Stimulated activated CD8-positive, alpha-beta memory T cell treated with anti-CD3 and anti-CD28 coated beads, Interleukin-4, amount 100 ng/mL, for 24 hours (primary cell): ENCODE results near the gene SORCS2.
"Not testable (repeated sequence)": the region's sequence is repeated elsewhere in the genome, so short reads cannot be mapped to it uniquely, and the experiment has no call there.

Experiments
- DNase-seq: peaks from one replicate; pipeline ENCODE4 v3.0.0-alpha.2; 2020; ENCODE audit warnings: low read depth

Gene SORCS2

GRCh38 chr4:7450775-7451433 is 258.6 kb downstream of the SORCS2 start:
- no peak for DNase-seq

GRCh38 chr4:7451434-7451789 is 259.1 kb downstream of the SORCS2 start:
- DNase-seq: no peak

DNA sequence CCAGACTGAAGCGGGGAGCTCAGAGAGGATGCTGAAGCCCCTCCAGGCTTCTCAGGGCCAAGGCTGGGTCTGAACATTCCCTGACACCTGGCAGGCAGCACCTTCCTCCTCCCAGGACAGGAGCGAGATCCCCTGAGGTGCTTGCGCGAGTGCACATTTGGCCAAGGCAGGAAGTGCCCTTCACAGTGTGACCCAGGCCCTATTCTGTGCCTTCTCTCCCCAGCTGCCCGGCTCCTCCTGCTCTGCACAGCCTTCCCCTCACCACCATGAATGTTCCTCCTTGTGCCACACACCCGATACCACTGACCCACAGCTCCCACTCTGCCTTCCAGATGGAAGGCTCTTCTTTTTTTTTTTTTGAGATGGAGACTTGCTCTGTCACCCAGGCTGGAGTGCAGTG is 259.5 kb downstream of the SORCS2 start:
- no peak for DNase-seq

DNA sequence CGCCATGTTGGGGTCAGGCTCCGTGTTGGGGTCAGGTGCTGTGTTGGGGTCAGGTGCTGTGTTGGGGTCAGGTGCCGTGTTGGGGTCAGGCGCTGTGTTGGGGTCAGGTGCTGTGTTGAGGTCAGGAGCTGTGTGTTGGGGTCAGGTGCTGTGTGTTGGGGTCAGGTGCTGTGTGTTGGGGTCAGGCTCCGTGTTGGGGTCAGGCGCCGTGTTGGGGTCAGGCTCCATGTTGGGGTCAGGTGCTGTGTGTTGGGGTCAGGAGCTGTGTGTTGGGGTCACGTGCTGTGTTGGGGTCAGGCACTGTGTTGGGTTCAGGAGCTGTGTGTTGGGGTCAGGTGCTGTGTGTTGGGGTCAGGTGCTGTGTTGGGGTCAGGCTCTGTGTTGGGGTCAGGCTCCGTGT is 260.5 kb downstream of the SORCS2 start:
- DNase-seq: not testable (repeated sequence)

- no peak for DNase-seq
Observed at GRCh38 chr4:7457201-7458065, 265.1 kb downstream of the SORCS2 start.

- DNase-seq: no peak
Observed at GRCh38 chr4:7458066-7458425, 265.7 kb downstream of the SORCS2 start.

DNA sequence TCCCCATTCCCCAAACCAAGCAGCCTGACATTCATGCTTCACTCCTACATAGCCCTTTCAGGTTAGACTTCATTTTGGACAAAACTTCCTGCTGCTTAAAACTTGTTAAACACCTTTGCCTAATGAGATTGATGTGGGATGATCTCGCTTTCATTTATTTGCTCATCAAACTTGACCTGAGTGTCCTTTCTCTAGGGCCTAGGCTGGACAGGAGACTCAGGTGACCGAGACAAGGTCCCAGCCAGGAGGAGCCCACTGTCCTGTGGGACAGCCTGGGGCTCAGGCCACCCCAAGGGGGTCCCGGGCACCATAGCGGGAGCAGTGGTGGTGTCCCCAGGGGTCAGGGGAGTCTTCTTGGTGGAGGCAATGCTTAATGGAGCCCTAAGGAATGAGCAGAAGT is 266.1 kb downstream of the SORCS2 start:
- no peak for DNase-seq

GRCh38 chr4:7459471-7459870 is 267.1 kb downstream of the SORCS2 start:
- DNase-seq: no peak

GRCh38 chr4:7460566-7460965 is 268.2 kb downstream of the SORCS2 start:
- DNase-seq: no peak

DNA sequence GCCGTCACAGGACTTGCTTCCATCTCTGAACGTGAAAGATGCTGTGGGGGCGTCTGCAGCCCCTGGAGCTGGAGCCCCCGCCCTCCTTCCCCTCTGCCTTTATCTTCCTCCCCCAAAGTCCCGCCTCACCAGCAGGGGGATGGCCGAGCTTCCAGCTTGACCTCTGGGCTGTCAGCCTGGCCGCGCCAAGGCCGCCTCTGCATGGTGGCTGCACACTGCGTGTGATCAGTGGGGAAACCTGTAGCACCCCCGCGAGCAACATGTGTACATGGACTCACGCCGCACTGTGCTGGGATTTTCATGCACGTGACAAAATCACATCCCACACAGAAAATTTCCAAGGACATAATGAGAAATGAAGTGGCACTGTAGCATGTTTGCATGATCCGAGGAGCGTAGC is 268.9 kb downstream of the SORCS2 start:
- DNase-seq: no peak

DNA sequence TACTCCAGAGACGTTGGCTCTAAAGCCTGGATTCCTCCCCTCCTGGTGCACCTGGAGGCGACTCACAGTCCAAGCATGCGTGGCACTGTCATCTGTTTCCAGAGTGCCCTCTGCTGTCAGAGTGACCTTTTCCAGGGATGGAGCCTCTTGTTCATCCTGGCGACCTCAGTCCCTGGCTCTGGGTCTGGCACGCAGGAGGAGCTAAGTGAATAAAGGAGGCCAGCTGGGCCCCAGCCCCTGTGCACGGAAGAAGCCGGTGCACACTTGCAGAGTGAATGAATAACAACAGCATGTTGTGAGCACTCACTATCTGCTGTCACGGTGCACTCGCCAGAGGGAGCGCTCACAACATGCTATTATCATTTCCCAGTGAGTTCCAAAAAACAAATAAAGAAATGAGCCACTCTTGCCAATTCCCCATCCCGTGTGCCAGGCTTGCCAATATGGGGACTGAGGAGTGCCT is 270.2 kb downstream of the SORCS2 start:
- DNase-seq: no peak

- DNase-seq: no peak
Observed at GRCh38 chr4:7463566-7464258, 271.4 kb downstream of the SORCS2 start.

GRCh38 chr4:7464259-7464655 is 271.9 kb downstream of the SORCS2 start:
- DNase-seq: no peak

- DNase-seq: no peak
Observed at GRCh38 chr4:7465017-7465416, 272.7 kb downstream of the SORCS2 start.

DNA sequence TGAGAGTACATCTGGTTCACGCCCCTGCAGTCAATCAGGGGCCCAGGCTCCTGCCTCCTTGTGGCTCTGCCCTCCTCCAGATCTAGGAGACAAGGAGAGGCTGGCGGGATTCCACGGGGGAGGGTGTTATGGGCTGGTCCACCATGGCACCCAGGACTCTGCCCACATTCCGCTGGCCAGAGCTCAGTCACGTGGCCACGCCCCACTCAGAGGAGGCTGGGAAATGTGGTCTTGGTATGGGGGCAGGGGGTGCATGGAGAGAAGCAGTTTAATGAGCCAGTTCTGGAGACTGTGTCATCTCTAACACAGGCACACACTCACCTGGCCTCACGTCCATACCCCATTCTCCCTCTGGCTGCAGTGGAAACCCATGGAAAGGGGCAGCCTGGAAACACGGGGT is 273.9 kb downstream of the SORCS2 start:
- DNase-seq: no peak

DNA sequence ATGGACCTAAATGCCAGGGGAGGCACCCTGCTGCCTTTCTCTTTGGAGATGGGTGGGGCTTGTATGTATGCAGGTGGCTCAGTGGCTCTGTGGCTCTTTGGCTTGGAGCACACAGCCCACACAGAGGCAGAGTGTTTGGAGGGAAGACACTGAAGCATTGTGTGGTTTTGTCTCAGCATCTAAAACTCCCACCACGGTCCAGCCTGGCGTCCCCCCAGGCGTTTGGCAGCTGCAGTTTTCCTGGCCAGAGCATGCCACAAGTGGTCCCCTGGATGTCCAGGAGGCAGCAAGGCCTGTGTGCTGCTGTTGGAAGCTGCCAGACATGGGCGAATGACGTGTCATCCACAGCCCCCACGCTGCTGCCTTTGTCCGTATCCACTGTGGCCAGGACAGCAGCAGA is 274.6 kb downstream of the SORCS2 start:
- no peak for DNase-seq

DNA sequence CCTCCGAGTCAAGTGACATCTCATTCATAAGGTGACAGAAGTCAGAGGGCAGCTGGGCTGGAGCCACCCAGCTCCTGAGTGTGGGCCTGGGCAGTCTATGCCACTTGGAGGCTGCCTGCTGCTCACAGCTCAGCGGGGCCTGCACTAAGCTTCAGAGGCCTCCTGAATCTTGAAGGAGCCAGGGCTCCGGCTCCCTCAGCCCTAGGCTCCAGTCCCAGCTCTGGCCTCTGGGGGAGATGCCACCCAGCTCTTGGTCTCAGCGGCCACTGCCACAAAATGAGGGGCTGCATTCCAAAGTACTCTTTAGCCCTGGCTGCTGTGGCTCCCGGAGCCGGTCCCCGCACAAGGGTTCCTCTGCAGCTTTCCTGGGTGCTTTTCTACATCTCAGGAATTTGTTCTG is 275.1 kb downstream of the SORCS2 start:
- no peak for DNase-seq

GRCh38 chr4:7469023-7469422 is 276.7 kb downstream of the SORCS2 start:
- DNase-seq: no peak

DNA sequence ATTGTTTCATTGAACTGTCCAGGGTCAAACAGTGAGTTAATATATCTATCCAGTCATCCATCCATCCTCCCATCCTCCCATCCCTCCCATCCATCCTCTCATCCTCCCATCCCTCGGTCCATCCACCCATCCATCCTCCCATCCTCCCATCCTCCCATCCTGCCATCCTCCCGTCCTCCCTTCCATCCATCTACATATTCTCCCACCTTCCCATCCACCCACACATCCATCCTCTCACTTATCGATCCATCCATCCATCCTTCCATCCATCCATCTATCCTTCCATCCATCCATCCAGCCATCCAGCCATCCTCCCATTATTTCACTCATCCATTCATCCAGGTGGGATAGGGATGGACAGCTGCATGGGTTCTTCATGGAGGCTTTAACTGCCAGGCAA is 277.8 kb downstream of the SORCS2 start:
- DNase-seq: no peak

- no peak for DNase-seq
Observed at GRCh38 chr4:7470522-7471128, 278.3 kb downstream of the SORCS2 start.

DNA sequence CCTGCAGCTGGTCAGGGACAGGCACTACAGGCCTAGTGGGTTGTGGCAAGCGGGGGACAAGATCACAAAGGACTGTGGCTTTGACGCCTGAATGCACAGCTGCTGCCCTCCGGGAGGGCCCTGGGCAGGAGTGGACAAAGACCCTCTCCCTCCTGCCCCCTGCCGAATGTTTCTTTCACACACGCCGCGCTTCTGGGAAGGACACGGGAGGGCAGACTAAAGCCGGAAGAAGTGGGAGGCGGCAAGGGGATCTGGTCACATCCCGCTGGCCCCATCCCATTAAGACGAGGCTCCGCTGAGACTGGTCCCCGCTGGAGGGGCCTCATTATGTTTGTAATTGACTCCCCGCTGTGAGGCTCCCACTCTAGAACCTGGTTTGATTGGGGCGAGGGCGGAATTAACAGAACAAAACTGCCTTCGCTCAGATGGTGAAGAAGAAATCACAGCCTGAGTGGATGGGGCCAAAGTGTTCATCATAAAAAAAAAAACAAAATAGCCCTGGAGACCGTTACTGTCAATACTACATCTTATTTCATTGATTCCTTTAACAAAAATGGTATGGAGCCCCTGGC is 280.2 kb downstream of the SORCS2 start:
- DNase-seq: no peak

DNA sequence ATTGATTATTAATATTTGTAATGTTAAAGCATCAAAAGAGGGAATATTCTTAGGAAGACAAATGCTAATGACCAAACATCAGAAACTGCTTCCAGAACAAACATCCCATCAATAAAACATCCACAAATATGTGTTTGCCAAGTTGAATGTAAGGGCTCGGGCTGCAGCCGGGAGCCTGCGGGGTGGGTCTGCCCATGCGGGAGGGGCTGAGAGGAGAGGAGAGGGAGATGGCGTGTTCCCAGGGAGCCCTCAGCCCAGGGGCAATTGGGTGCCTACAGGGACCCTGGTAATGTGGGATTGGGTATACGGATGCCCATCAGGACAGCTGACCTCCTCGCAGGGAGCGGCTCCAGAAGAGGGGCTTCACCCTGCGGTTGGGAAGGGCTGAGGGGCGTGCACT is 280.7 kb downstream of the SORCS2 start:
- no peak for DNase-seq
